ENCODE measurements around the gene SEPTIN7. TPM values are rescaled to one million over a fixed set of nuclear protein-coding genes. Genes with fewer than 3 reads are reported as not detected.

Gene SEPTIN7
- total RNA-seq, 2 experiments from 2014 or later: 175 to 270 TPM

DNA sequence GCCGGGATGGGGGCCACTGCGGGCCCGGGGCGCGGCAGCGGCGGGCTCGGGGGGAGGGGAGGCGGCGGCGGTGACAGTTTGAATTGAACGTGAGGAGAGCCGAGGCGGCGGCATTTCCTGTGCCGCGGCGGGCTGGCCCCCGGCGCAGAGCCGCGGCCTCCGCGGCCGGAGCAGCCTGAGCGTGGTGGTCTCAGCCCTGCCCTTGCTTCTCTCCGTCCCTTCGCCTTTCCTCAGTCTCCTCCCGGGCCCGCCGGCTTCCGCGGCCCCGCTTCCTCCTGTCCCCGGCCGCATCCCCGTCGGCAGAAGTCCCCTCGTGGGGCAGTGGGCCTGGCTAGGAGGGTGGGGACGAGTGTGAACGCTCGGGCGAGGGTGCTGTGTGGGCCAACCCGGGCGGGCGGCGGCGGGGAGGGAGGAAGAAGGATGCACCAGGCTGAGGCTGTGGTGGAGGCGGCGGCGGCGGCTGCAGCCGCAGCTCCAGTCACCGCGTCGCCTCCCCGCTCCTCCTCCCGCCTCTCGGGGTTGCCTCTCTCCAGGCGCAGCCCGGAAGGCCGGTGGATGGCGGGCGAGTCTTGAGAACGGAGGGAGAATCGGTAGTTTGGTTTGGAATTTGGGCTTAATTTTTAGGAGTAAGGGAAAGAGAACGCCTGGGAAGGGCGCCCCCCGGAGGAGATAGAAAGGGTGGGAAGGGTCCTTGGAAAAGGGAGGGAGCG lies 690 bp downstream of the SEPTIN7 start:
- no peak for TF ChIP-seq EZH2phosphoT487 (IDR thresholded peaks at IDR 0.05; ENCODE audit: borderline replicate concordance, low read depth, low read length)
- TF ChIP-seq, protein P1, sequence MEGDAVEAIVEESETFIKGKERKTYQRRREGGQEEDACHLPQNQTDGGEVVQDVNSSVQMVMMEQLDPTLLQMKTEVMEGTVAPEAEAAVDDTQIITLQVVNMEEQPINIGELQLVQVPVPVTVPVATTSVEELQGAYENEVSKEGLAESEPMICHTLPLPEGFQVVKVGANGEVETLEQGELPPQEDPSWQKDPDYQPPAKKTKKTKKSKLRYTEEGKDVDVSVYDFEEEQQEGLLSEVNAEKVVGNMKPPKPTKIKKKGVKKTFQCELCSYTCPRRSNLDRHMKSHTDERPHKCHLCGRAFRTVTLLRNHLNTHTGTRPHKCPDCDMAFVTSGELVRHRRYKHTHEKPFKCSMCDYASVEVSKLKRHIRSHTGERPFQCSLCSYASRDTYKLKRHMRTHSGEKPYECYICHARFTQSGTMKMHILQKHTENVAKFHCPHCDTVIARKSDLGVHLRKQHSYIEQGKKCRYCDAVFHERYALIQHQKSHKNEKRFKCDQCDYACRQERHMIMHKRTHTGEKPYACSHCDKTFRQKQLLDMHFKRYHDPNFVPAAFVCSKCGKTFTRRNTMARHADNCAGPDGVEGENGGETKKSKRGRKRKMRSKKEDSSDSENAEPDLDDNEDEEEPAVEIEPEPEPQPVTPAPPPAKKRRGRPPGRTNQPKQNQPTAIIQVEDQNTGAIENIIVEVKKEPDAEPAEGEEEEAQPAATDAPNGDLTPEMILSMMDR (conservative IDR thresholded peaks at IDR 0.05; ENCODE audit: low read length): peak; percentile 80
- ChIA-PET CTCF (ENCODE audit: unreplicated experiment) (interaction anchor here (1.1 to 4.2 kb wide), 6 partner anchors 18 to 490 kb away, joined by 3 to 23 read pairs (median 5); partner anchors contain the start of gene HERPUD2), POLR2A (interaction anchor here (0.7 to 8.0 kb wide), 12 partner anchors 18 to 109 kb away, joined by 3 to 196 read pairs (median 10); no protein-coding TSS in a partner anchor)
- Histone ChIP-seq H4K20me1 (ENCODE audit: insufficient read depth, low read length) (peaks cover 40% of the 10 kb centered on the region), H3K9me2 (ENCODE audit: insufficient read depth, low read length) (no peaks in the 10 kb centered on the region), H3K36me3 (ENCODE audit: insufficient read depth, low read length) (peaks cover 45% of the 10 kb centered on the region), H2AFZ (ENCODE audit: low read length) (no peak overlapping the region), H3K4me2 (ENCODE audit: low read length) (peak overlapping the region; percentile 94), H3K79me2 (ENCODE audit: insufficient read depth, low read depth, low read length) (peaks cover 68% of the 10 kb centered on the region), H3K4me3 (ENCODE audit: low read depth, low read length, poor library complexity, severe bottlenecking) (peak overlapping the region; percentile 89), H3K4me1 (ENCODE audit: insufficient read depth, low read length, poor library complexity, severe bottlenecking) (peaks cover 47% of the 10 kb centered on the region), H3K27ac (ENCODE audit: low read depth, low read length, poor library complexity, severe bottlenecking) (peak overlapping the region; percentile 90), H3K9me3 (ENCODE audit: low read length) (no peaks in the 10 kb centered on the region)
- BruUV-seq (replicated peaks): no TSS peak
- intact Hi-C loops (cut with micrococcal nuclease; ENCODE audit: unreplicated experiment): loop anchor here (1.0 to 10.0 kb wide), 5 partner anchors 76 to 483 kb away; partner anchors contain the start of gene EEPD1
- peak; percentile 81 for DNase-seq (ENCODE audit: low spot score)

DNA sequence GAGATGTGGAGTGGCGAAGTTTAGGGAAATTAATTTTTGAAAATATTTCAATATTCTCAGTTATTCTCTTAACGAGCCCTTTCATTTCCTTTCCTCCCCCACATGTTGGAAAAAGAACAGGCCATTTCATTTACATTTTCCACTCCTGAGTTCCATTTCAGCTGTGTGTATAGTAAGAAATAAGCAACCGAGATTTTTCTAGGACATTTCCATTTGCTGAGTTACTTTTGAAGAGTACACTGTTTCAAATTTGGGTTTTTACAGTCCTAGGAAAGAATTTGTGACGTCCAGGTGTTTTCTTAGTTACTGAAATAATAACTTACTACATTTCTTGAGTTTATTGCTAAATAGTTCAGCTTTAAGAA lies 1.2 kb downstream of the SEPTIN7 start:
- Histone ChIP-seq H3K9me2 (ENCODE audit: insufficient read depth, low read length) (no peaks in the 10 kb centered on the region), H3K36me3 (ENCODE audit: insufficient read depth, low read length) (peaks cover 46% of the 10 kb centered on the region), H3K27ac (ENCODE audit: low read depth, low read length, poor library complexity, severe bottlenecking) (peak overlapping the region; percentile 90), H3K4me1 (ENCODE audit: insufficient read depth, low read length, poor library complexity, severe bottlenecking) (peaks cover 47% of the 10 kb centered on the region), H2AFZ (ENCODE audit: low read length) (no peak overlapping the region), H3K79me2 (ENCODE audit: insufficient read depth, low read depth, low read length) (peaks cover 73% of the 10 kb centered on the region), H3K9me3 (ENCODE audit: low read length) (no peaks in the 10 kb centered on the region), H4K20me1 (ENCODE audit: insufficient read depth, low read length) (peaks cover 44% of the 10 kb centered on the region), H3K4me2 (ENCODE audit: low read length) (peak overlapping the region; percentile 94), H3K4me3 (ENCODE audit: low read depth, low read length, poor library complexity, severe bottlenecking) (peak overlapping the region; percentile 89)
- TF ChIP-seq, protein P1 (conservative IDR thresholded peaks at IDR 0.05; ENCODE audit: low read length): peak; percentile 6; the same call in 1 of the 2 replicates
- no peak for TF ChIP-seq EZH2phosphoT487 (IDR thresholded peaks at IDR 0.05; ENCODE audit: borderline replicate concordance, low read depth, low read length)
- intact Hi-C loops (cut with micrococcal nuclease; ENCODE audit: unreplicated experiment): loop anchor here (5.0 to 10.0 kb wide), 3 partner anchors 105 to 483 kb away; partner anchors contain the start of gene EEPD1
- POLR2A ChIA-PET: interaction anchor here (1.2 to 8.0 kb wide), 6 partner anchors 11 to 92 kb away, joined by 3 to 196 read pairs (median 14); no protein-coding TSS in a partner anchor
- CTCF ChIA-PET (ENCODE audit: unreplicated experiment): interaction anchor here (0.8 to 4.2 kb wide), 3 partner anchors 73 to 490 kb away, joined by 3 to 23 read pairs (median 7); no protein-coding TSS in a partner anchor
- BruUV-seq (replicated peaks): no TSS peak
- DNase-seq (ENCODE audit: low spot score): no peak
